Measurements from ENCODE around the gene PRKCE. TPM values are rescaled to one million over a fixed set of nuclear protein-coding genes. Genes with fewer than 3 reads are reported as not detected.

Gene PRKCE
- total RNA-seq, 1 donor from 2014 or later, result 20.8 TPM

DNA sequence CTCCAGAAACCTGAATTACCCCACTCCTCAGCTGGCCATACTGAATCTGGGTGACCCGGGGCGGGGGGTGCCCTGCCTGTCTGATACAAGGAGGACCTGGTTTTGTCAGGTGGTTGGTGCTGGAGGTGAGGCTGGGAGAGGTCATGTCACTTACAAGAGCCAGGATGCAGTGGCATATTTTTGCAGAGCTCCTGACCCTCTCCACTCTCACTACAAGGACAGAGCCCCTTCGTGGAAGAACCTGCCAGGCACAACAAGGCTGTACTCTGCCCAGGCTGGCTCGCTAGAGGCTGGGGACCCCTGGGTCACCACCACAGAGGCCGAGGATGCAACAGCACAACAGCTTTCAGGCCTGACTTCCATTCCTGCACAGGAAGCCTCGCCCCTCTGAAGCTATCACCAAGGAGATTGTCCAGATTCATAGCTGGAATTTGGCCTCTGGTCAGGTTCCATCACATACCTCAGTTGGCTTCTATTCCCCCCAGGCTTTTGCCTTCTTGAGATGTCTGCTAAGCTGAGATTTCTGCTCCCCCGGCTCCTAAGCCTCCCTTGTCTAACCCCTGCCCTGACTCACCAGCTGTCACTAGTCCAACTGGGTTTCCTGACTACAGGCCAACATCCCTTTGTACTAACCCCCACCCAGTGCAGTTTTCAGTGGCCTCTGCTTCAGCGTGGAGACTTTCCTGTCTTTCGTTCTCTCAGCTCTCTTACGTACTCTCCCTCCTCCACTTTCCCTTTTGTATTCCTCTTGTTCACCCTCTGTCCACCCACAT, 513.2 kb downstream of the PRKCE start:
- peak; percentile 75 for DNase-seq (ENCODE audit: low spot score)

DNA sequence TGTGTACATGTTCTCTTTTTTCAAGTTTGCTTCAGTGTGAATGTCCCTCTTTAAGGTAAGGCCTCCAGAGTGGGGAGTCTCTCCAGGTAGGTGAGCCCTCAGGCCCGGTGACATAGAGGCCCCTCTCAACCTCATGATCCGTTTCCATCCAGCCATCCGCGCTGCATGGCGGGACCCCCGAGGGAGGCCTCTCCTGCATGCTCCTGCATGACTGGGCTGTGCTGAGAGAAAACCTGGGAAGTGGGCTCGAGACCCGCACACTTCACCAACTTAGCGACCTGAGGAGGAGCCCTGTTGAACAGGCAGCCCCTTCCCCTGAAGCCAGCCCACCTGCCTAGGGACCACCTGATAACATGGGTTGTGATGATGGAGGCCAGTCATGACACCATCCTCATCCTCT, 514.4 kb downstream of the PRKCE start:
- no peak for DNase-seq (ENCODE audit: low spot score)

DNA sequence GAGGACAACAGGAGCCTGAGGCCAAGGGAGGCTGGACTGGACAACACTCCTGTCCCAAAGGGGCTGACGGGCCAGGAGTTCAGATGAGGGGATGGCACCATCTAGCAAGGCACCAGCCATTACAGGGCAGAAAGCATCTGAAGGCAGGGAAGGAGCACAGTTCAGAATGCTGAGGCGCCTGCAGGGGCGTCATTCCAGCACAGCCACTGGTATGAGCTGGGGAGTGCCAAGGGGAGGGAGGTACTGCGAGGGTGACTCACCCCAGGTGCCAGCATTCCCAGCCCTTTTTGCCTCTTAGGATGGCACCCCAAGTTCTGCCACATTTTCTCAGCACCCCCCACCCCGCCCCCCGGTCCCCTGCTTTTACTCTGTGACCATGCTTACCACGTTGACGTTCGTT, 515.9 kb downstream of the PRKCE start:
- DNase-seq (ENCODE audit: low spot score), result no peak

DNA sequence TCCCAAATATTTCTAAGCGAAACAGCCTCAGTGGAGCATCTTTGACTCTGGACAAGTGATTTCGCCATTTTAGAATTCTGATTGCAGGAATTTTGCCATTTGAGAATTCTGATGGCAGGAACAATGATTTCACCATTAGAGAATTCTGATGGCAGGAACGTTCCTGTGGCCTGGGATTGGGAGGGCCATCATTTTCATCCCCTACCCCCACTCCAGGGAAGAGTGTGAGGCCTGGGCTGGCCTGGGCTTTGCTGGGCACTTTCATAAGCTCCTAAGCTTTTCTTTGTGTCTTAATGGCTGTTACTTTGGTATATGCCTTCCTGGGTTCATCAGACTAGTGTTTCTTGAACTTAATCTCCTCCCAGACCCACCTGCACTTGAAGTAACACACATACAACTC, 516.4 kb downstream of the PRKCE start:
- DNase-seq (ENCODE audit: low spot score), result no peak

DNA sequence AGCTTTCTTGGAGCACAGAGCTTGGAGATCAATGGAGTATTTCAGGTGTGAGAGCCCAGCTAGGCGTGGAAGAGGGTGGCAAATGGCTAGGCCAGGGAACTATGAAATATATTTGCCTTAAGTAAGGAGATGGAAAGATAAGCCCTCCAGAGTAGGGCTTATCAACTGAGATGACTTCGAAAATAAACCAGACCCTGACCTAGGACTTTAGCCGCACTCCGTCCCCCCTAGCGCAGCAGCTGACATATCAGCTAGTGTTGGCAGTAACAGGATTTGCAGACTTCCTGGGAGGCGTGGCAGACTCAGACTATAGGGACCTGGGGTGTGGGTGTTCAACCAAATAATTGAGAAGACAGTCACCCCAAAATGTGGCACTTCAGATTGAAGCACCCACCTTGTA, 518.0 kb downstream of the PRKCE start:
- DNase-seq (ENCODE audit: low spot score), result no peak

DNA sequence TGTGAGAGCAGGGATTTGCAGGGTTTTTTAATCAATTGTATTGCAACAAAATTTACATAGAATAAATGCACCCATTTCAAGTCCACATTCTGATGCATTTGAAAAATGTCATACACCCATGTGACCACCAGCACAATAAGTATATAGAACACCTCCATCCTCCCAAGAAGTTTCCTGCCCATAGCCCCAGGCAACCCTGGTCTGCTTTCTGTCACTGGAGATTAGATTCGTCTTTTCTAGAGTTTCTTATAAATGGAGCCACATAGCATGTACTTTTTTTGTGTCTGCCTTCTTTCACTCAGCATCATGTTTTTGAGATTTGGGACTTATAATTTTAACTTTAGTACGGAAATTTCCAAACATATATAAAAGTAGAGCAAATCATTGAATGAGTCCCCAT, 518.6 kb downstream of the PRKCE start:
- DNase-seq (ENCODE audit: low spot score), result no peak

DNA sequence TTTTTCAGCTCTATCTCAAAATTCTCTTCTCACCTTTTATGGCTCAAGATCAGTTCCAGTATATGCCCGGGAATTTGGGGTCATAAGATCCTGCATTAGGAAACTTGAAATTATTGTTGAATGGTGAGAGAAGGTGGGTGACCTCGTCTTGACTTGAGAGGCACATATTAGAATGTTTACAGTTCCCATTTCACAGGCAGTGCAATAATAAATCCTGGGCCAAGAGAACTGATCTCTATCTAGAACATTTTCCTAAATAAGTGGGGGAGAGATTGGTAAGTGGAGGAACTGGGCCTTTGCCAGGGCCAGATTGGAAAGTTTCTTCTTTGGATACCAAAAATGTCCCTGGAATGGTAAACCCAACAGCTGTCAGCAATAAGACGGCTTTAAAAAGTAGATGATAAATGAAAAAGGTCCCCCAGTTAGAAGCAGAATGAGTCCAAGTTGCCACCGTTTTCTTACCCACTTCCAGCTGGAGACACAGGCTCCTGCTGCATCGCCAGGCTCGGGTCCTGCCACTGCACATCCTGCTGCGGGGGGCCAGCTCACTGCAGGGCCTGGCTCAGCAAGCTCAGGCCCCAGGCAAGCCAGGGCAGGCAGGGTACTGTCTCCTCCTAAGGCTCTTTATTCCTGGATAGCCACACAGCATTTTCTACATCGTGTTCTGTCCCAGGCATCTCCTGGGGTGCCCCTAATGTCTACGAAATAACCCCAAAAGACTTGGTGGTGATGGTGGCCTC, 519.3 kb downstream of the PRKCE start:
- no peak for DNase-seq (ENCODE audit: low spot score)

DNA sequence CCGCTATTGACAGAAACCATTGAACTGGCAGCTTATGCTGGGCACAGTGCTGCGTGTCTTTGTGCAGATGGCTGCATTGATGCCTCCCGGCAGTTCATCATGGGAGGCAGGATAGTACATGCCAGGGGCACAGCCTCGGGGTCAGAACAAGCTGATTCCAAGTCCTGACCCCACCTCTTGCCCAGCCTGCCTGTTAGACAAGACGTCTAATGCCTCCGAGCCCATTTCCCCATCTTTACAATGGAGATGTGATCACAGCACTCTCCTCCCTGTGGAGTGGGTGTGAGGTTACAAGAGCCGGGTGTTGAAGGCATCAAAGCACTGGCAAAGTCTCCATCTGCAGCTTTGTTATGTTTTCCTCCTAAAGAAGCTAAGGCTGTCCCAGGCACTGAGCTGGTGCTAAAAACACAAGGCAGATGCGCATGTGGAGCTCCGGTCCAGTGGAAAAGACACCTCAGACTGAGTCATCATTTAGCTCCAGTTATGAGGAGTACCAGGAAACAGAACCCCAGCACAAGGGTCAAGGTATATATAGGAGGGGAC, 520.0 kb downstream of the PRKCE start:
- DNase-seq (ENCODE audit: low spot score), result peak; percentile 16

DNA sequence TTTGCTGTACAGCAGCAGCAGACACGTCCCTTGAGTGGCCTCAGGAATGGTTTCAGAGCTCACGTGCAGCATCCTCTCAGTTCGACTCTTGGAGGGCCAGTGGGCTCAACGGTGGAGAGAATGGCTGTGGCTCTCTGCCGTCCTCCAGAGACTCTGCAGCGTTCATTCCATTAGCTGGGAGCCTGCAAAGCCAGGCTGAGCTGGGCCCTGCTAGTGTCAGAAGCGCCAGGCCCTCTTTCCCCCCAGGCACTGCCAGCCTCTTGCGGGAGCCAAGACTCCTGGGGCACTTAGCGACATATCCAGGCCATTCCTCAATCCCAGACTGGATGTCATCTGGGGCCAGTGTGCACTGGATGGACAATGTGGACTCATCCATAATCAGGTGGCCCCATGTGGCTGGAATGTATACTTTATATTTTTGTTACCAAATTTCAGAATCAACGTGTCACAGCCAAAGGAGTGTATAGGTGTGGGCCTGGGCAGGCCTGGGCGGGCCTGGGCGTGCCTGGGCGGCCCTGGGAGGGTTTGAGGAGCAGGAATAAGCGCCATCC, 520.6 kb downstream of the PRKCE start:
- no peak for DNase-seq (ENCODE audit: low spot score)

DNA sequence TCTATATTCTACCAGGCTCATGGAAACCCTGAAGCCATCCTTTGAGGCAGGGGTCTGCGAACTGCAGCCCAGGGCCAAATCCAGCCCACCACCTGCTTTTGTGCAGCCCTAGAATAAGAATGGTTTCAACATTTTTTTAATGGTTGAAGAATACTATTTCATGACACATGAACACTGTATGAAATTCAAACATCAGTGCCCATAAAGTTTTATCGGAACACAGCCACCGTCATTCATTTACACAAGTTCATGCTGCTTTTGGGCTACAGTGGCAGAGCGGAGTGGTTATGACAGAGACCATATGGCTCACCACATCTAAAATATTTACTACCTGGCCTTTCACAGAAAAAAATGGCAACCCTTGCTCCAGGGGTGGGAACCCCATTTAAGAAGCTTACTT, 521.6 kb downstream of the PRKCE start:
- DNase-seq (ENCODE audit: low spot score), result no peak

DNA sequence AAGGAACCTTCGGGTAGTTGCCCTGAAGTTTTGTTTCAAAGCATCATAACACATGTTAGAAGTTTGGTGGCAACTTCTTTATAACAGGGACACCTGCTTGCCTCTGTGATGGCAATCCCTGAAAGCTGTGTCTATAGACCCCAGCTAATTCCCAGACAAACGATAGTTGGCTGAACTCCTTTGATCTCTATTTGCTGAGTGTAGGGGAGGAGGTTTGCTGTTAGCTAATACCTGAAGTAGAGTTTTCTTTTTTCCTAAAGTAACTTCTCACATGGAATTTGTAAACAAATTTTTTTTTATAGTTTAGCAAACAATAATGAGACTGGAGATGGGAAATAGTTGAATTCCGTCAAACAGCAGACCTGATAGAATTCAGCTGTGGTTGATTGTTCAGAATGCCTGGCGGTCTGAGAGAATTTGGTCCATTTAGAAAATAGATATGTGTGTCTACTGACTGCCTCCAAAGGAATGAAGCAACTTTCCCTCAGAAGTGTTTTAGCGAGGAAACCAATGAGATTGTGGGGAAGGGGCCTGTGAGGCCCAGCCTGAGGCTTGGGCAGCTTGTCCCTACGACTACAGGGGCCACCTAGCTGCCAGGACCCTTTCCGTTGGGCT, 522.3 kb downstream of the PRKCE start:
- DNase-seq (ENCODE audit: low spot score), result no peak

DNA sequence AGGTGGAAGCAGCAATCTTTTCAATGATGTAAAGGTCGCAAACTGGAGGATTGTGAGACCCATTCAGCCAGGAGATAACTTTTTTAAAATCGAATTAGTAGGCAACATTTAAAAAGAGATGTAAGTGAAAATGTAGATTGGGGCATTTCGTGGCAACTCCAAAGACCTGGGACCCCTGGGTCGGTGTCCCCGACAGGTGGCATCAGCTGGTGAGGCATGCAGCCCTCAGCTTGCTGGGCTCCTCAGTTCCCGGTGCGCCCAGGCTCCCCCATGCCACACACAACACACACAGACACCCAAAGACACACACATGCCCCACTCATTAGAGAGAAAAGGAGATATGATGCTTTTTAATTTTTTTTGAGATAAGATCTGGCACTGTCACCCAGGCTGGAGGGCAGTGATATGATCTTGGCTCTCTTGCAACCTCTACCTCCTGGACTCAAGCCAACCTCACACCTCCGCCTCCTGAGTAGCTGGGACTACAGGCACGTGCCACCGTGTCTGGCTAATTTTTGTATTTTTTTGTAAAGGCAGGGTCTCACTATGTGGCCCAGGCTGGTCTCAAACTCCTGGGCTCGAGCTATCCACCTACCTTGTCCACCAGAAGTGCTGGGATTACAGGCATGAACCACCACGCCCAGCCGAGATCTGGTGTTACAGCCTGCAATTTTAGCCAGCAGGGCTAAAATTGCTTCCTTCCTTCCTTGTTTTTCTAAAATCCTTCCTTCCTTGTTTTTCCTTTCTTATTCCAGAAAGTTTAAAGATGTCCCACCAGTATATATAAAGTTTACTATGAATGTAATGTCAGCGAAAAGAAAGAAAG, 523.1 kb downstream of the PRKCE start:
- no peak for DNase-seq (ENCODE audit: low spot score)

DNA sequence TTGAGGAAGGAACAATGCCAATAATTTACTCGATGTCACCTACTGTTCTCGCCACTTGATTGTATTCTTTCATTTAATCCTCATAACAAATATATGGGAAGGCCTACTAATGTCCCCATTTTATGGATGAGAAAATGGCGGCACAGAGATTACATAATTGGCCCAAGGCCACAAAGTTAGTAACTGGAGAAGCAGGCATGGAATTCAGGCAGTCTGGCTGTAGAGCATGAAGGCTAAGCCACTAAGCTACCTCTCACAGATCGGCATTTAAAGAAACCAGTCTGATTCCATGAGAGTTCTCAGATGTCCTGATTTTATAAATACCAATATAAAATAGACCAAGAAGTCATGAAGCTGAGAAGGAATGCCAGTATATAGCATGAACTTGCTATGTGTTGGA, 523.9 kb downstream of the PRKCE start:
- no peak for DNase-seq (ENCODE audit: low spot score)

DNA sequence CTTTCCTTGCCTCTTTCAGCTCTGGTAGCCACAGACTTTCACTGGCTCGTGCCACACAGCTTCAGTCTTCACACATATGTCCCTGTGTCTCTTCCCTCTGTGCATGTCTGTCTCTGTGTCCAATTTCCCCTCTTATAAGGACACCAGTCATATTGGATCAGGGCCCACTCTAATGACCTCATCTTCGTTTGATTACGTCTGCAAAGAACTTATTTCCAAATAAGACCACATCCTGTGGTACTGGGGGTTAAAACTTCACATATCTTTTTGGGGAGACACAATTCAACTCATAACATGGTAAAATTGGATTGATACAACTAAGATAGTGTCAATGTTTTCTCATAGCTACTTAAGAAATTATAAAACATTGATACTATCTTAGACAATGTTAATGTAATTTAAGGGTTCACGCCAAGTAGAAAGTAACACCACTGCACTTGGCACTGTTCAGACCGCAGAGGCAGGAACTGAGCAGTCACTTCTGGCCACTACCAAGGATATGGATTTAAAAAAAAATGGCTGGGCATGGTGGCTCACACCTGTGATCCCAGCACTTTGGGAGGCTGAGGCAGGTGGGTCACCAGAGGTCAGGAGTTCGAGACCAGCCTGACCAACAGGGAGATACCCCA, 526.1 kb downstream of the PRKCE start:
- DNase-seq (ENCODE audit: low spot score), result no peak

DNA sequence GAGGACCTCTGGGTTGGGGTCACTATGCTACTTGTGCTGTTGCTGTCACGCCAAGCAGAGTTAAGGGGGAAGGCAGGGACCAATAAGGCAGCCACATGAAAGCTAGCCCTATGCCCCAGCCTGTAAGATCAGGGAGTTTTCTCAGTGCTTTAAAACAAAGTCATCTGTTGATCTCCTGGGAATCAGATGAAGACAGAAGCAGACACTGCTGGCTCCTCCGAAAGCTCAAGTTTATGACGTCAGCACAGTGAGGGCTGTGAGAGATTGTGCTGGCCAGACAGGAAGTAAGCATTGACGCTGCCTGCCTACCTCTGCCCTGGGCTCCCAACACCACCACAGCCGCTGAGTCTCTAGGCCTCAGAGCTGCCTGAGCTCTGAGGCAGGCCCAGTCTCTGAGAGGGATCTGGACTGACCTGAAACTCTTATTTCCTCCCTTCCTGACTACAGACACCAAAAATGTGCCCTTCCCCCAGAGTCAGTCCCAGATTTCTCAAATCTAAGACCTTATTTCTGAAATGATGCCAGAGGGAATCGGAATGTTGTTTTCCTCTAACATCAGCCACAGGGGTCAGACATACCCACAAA, 527.7 kb downstream of the PRKCE start:
- peak; percentile 77 for DNase-seq (ENCODE audit: low spot score)

DNA sequence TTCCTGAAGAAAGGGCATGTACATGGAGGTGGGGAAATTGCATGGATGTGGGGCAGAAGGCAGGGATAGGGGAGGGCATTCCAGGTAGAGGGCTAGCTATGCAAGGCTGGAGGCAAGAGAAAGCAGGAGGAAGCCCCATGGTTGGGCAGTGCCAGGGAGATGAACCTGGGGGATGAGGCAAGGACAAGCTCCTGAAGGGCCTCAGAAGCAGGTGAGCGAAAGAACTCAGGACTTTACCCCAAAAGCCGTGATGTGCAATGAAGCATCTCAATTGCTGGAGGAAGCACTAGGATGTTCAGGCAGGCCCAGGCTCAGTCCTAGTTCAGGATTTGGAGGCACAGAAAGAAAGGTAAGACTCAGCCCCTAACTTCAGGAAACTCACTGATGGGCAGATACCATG, 528.7 kb downstream of the PRKCE start:
- DNase-seq (ENCODE audit: low spot score), result no peak

DNA sequence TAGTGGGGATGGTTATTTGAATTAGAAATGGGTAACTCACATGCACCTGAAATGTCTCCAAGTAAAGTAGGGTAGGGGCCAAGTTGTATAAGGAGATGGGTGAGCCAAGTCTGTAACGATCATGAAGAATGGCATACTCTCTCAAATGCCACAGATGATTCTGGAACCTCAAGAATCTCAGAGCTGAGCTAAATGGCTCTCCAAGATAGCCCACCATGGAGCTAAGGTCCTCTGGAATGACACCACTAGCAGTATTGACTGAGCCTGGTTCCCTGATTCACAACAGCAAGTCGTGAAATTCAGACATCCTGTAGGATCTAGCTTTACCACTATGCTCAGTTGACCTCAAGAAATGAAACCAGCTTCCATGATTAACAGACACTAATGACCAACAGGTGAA, 529.8 kb downstream of the PRKCE start:
- no peak for DNase-seq (ENCODE audit: low spot score)

DNA sequence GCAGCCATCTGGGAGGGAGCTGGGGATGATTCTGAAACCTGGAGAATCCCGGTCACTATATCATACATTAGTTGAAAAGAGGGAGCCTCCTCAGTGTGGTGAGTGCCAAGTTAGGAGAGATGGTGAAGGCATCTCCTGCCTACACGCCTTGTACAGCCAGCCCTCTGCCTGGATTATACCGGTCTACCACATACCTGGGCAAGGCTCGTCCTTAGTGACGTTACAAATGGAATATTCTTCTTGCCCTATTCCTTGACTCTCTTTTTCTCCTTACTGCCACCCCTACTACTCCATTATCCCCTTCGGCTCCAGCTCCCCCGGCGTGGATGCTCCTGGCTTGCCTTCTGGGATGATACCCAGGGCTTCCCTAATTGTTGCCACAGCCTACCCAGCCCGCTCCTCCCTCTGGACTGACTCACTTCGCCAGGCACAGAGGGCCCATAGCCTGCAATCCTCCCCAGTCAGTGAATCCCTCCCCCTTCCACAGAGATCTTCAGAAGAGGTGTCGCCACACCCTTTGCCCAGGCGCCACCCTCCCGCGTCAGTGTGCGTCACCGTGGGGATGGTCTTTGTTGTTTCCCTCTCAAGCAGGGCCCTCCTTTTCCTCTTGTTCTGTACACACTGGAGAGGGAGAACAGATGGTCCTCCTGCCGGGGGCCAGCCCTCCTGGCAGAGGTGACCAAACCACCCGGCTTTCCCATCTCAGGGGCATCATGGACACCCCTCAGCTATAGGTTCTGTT, 530.5 kb downstream of the PRKCE start:
- DNase-seq (ENCODE audit: low spot score), result no peak

DNA sequence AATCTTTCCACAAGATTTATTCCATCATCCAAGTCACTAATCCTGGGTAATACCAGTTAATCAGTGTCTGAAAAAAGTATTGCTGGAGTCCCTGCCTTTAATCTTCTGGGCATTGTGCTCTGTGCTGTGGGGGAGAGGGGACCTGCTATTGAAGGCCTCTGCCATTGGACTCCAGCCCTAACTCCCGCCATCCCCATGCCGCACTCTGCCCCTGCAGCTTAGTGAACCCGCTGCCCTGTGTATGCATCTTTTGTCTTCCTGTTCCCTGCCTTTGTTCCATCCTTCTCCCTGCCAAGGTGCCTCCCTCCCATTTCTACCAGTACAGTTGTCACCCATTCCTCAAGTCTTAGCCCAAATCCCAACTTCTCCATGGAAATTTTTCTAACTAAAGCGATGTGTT, 532.0 kb downstream of the PRKCE start:
- DNase-seq (ENCODE audit: low spot score), result no peak

All from mucosa of gallbladder (tissue), 1 donor.